IPS DF 6.9 (cell line): ENCODE results near the gene LDLRAD1.
"Not testable (repeated sequence)": the region's sequence is repeated elsewhere in the genome, so short reads cannot be mapped to it uniquely, and the experiment has no call there.

Source experiments
- DNase-seq: peaks from one replicate; pipeline ENCODE4 v3.0.0-alpha.2; 2013; ENCODE audit warnings: low read depth, low spot score
- H3K27ac ChIP-seq: one replicate; pipeline ENCODE4 v1.5.1; 2013; ENCODE audit warnings: low read length, control low read depth
- H3K27me3 ChIP-seq: 2 replicates; pipeline ENCODE4 v1.6.1; 2013; ENCODE audit warnings: mild to moderate bottlenecking, low read length; ENCODE audit not compliant: control insufficient read depth, insufficient read depth
- H3K36me3 ChIP-seq: 2 replicates; pipeline ENCODE4 v1.6.1; 2013; ENCODE audit warnings: low read length; ENCODE audit not compliant: control insufficient read depth, insufficient read depth
- H3K4me1 ChIP-seq: 2 replicates; pipeline ENCODE4 v1.6.1; 2013; ENCODE audit warnings: low read length; ENCODE audit not compliant: control insufficient read depth, insufficient read depth
- H3K4me3 ChIP-seq: 2 replicates; pipeline ENCODE4 v1.5.1; 2013; ENCODE audit warnings: mild to moderate bottlenecking, low read length
- H3K9me3 ChIP-seq: 2 replicates; pipeline ENCODE4 v1.6.1; 2013; ENCODE audit warnings: low read length, inconsistent platforms; ENCODE audit not compliant: control insufficient read depth, insufficient read depth
- WGBS: extraction: QIAGEN DNeasy Blood & Tissue Kit; methylation state at CpG from one replicate; pipeline ENCODE4 v1.1.7; 2013; ENCODE audit warnings: mixed read lengths, missing lambda C conversion rate; ENCODE audit not compliant: insufficient read length, insufficient coverage; 5-methylcytosine and 5-hydroxymethylcytosine counted together

LDLRAD1 gene

DNA sequence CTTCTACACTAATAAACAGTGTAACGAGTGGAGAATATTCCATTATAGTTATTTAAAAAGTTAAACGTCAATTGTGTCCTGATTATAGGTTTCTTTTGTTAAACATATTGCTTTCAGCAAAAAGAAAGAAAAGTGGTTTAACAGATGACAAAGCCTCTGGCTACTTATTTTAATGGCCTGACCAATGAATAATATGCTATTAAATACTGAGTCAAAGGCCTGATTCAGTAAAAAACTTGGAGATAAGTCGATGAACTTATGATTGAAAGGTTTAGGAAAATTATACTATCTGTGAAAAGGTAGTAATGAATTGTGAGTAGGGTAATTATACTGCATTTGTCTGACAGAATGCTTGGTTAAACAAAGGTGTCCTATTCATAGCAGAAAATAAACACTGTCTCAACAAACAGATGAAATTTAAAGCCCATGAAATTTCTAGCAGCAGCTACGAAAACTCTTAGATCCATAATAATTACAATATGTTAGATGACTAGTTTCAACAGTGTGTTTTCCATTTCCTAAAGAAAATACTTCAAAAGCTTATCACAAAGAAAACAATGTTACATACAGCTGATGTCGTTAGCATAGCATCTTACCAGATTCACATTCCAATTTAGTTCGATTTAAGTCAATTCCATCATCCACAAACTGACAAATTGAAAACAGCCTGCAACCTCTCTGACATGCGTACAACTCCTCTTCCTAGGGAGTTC is 28.8 kb upstream of the LDLRAD1 start:
- H3K36me3 ChIP-seq = no peaks in the 10 kb centered on the region
- no peaks in the 10 kb centered on the region for H3K9me3 ChIP-seq
- WGBS = 100% methylated on average over 1 of the region's 7 CpGs
- H3K27ac ChIP-seq = no peak overlapping the region
- no peaks in the 10 kb centered on the region for H3K27me3 ChIP-seq
- no peaks in the 10 kb centered on the region for H3K4me1 ChIP-seq
- no peak for DNase-seq
- no peak overlapping the region for H3K4me3 ChIP-seq

DNA sequence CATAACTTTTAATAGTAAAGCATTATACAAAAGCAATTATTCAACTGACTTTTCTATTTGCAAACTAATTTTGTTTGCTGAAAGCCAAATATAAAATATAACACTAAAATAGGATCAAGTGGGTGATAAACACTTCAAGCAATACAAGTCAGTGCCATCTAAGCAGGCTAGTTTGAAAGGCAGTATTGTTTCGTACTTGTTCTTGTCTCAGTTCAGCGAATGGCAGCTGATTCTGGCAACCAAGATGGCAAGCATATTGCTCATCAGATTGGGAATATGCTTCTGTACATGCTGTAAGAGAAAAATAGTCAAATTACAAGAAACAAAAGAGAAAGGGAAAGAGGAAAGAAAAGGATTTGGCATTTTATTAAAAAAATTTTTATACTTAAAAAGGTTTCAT is 27.5 kb upstream of the LDLRAD1 start:
- no peaks in the 10 kb centered on the region for H3K36me3 ChIP-seq
- H3K27ac ChIP-seq = no peak overlapping the region
- H3K9me3 ChIP-seq = no peaks in the 10 kb centered on the region
- DNase-seq = no peak
- WGBS = no CpG with 5 or more reads among the region's 2 CpGs
- no peaks in the 10 kb centered on the region for H3K27me3 ChIP-seq
- H3K4me3 ChIP-seq = no peak overlapping the region
- no peaks in the 10 kb centered on the region for H3K4me1 ChIP-seq

DNA sequence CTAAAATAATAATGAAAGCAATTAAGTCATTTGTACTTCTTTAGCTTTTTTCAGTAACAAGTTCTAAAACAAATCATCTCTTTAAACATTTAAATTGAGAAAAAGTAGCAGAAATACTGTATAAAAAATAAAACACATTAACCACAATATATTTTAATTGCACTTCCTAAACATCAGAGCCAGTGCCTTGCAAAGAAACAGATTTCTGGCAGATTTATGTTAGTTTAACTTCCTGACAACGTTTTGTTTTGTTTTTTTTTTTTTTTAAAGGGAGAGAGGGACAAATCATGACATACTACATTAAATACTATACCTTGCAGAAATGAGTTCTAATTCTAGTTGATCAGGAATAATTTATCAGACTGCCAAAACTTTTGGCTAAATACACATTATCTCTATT is 23.8 kb upstream of the LDLRAD1 start:
- no peaks in the 10 kb centered on the region for H3K36me3 ChIP-seq
- WGBS = no CpG with 5 or more reads among the region's 1 CpG
- no peaks in the 10 kb centered on the region for H3K27me3 ChIP-seq
- no peak for DNase-seq
- no peak overlapping the region for H3K4me3 ChIP-seq
- no peak overlapping the region for H3K27ac ChIP-seq
- H3K4me1 ChIP-seq = no peaks in the 10 kb centered on the region
- no peaks in the 10 kb centered on the region for H3K9me3 ChIP-seq

DNA sequence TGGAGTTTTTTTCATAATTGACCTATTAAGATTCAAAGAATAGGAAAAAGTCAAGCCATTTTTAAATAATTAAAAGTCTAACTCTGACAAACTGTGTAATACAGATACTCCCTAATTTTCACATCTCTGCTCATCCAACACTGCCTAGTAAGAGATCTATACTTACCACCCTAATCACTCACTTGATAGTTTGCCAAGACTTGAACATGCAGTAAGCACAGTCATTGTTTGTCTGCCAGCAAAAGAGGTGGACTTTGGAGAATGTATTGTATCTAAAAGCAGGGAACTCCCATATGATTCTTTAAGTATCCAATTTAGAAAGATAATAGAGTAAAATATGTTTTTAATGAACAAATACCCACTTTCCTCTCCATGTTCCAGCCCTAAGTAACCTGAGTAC is 19.5 kb upstream of the LDLRAD1 start:
- Histone ChIP-seq H3K9me3 (no peaks in the 10 kb centered on the region), H3K27ac (no peak overlapping the region), H3K27me3 (no peaks in the 10 kb centered on the region), H3K4me1 (no peaks in the 10 kb centered on the region), H3K4me3 (no peak overlapping the region), H3K36me3 (no peaks in the 10 kb centered on the region; the same call in 1 of the 2 replicates)
- no peak for DNase-seq

DNA sequence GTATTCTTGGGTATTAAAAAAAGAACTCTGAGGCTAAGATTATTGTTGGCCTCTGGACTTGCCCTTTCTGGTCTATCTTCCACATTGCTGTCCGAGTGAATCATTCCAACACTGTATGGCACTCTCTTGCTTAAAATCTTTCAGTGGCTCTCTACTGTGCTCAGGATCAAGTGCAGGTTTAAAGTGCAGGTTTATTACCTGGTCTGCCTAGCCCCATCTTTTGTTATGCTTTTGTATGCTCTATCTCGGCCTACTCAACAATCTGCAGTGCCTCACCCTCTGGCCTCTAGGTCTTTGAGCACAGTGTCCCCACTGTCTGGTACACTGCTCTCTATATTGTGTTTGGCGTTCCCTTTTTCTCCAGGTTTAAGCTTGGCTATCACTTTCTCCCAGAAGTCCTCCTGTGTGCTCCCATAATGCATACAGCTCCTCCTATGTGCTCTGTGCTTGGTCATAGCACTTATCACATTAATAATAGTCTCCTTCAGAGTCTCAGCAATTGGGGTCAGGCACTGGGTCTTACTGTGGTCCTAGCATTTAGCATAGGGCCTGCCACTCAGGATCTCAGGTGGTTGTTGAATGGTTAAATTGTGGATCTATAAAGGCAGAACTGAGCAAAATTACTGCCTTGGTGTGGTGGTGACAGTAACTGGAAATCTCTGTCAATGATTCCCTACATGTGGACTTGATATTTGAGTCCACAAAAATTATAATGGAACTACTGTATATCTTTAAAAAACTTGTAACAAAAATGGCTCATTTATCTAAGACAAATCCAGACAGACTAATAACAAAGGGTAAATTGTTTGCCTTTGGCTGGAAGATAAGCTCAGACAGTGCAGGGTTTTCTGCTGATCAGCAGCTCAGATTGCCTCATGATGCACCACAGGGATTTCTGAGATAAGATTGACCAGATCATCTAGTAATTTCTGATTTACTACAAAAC is 10.6 kb upstream of the LDLRAD1 start:
- H3K27me3 ChIP-seq = no peaks in the 10 kb centered on the region
- no peaks in the 10 kb centered on the region for H3K36me3 ChIP-seq
- no peak overlapping the region for H3K27ac ChIP-seq
- no peaks in the 10 kb centered on the region for H3K4me1 ChIP-seq
- no peak for DNase-seq
- no peaks in the 10 kb centered on the region for H3K9me3 ChIP-seq
- WGBS = no CpG with 5 or more reads among the region's 3 CpGs
- no peak overlapping the region for H3K4me3 ChIP-seq

DNA sequence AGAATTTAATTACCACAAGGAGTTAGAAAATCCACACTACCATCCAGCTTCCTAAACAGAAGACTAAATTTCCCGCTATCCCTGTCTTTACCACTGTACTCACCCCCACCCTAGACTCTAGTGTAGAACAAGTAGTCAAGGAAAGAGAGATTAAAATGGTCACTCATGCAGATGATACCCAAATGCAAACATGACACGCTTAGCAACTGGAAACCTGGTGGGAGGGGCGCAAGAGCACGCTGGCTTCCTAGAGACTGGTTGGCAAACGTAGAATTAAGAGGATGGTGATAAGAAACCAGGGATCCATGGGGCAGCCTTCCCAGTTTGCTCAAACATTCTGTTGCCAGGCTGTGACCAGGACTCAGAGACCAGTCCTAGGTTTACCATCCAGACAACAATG is 9.9 kb upstream of the LDLRAD1 start:
- Histone ChIP-seq H3K9me3 (no peaks in the 10 kb centered on the region), H3K4me3 (no peak overlapping the region), H3K36me3 (no peaks in the 10 kb centered on the region), H3K4me1 (no peaks in the 10 kb centered on the region), H3K27ac (no peak overlapping the region), H3K27me3 (no peaks in the 10 kb centered on the region)
- no peak for DNase-seq
- no CpG with 5 or more reads among the region's 5 CpGs for WGBS

DNA sequence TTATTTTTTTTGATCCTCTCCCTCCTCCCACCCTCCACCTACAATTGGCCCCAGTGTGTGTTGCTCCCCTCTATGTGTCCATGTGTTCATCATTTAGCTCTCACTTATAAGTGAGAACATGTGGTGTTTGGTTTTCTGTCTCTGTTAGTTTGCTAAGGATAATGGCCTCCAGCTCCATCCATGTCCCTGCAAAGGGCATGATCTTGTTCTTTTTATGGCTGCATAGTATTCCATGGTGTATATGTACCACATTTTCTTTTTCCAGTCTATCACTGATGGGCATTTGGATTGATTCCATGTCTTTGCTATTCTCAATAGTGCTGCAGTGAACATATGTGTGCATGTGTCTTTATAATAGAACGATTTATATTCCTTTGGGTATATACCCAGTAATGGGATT is 6.8 kb upstream of the LDLRAD1 start:
- H3K27me3 ChIP-seq, DNase-seq, H3K27ac ChIP-seq, H3K36me3 ChIP-seq, H3K4me3 ChIP-seq, H3K9me3 ChIP-seq, H3K4me1 ChIP-seq: not testable (repeated sequence)
- WGBS = no CpG with 5 or more reads among the region's 1 CpG

DNA sequence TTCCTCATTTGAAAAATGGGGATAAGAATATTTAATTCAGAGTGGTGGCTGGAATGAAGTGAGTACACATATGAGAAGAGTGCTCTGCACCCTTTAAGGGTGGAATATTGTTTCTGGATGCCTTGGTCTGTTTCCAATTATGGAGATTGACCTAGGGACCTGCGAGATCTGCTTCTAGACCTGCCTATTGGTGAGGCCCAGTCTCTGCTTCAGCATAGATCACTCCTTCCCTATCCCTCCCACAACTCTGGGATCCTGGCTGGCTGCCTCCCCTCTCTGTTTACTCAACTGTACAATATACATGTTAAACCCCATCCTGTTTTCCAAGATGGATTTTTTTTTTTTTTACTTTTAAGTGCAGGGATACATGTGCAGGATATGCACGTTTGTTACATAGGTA is 6.4 kb upstream of the LDLRAD1 start:
- Histone ChIP-seq H3K27me3 (no peaks in the 10 kb centered on the region), H3K9me3 (no peaks in the 10 kb centered on the region), H3K36me3 (no peaks in the 10 kb centered on the region), H3K27ac (no peak overlapping the region), H3K4me3 (no peak overlapping the region), H3K4me1 (no peaks in the 10 kb centered on the region)
- no peak for DNase-seq
- WGBS = no CpG with 5 or more reads among the region's 2 CpGs

DNA sequence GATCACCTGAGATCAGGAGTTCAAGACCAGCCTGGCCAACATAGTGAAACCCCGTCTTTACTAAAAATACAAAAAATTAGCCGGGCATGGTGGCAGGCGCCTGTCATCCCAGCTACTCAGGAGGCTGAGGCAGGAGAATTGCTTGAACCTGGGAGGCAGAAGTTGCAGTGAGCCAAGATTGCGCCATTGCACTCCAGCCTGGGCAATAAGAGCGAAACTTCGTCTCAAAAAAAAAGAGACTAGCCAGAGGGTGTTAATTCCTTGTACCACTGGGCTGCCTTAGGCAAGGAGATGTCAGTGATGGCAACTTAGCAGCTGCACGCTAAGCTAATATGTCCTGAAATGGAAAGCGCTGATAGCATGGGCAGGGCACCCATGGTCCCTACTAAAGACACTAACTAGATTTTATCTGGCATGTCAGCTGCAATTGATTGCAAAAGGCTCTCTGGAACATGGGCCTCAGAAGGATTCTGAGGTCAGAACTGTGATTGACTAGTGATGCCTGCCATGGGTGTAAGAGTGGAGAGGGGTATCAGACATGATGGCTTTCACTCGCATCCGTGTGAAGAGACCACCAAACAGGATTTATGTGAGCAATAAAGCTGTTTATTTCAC is 1.7 kb upstream of the LDLRAD1 start:
- no CpG with 5 or more reads among the region's 10 CpGs for WGBS
- H3K4me1 ChIP-seq, H3K27me3 ChIP-seq, H3K36me3 ChIP-seq, DNase-seq, H3K4me3 ChIP-seq, H3K27ac ChIP-seq, H3K9me3 ChIP-seq: not testable (repeated sequence)

DNA sequence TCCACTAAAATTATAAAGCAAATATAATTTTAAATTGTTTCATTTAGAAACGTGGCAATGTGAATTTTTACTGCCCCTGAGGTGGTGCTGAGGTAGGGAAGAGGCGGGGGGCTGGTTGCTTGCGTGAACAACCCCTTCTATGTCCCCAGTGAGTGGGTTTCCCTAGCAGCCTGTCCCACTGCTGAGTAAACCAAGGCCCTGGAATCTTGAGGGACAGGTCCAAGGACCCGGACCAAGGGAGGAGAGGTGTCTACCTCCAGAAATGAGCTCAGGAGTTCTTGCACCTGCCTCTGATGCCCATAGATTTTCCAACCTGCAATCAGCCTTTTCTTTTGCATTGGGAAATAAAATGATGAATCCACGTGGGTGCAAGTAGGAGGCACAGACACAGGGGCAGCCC is 649 bp upstream of the LDLRAD1 start:
- no peaks in the 10 kb centered on the region for H3K27me3 ChIP-seq
- no peak overlapping the region for H3K27ac ChIP-seq
- H3K36me3 ChIP-seq = no peaks in the 10 kb centered on the region
- no peak overlapping the region for H3K4me3 ChIP-seq
- H3K4me1 ChIP-seq = no peaks in the 10 kb centered on the region
- DNase-seq = no peak
- no peaks in the 10 kb centered on the region for H3K9me3 ChIP-seq
- no CpG with 5 or more reads among the region's 5 CpGs for WGBS
